ENCODE data around the gene FNBP1.
"Not testable (repeated sequence)": the region's sequence is repeated elsewhere in the genome, so short reads cannot be mapped to it uniquely, and the experiment has no call there.

The FNBP1 gene

GRCh38 chr9:129910628-129911567 lies 132.1 kb downstream of the FNBP1 start:
- peak; percentile 60 for DNase-seq

- no peak for DNase-seq
These were observed 133.1 kb downstream of the FNBP1 start for GRCh38 chr9:129909851-129910250.

GRCh38 chr9:129908906-129909305 lies 134.1 kb downstream of the FNBP1 start:
- DNase-seq: no peak

GRCh38 chr9:129907201-129907600 lies 135.8 kb downstream of the FNBP1 start:
- DNase-seq: no peak

GRCh38 chr9:129906298-129906697 lies 136.7 kb downstream of the FNBP1 start:
- DNase-seq: no peak

GRCh38 chr9:129904734-129905133 lies 138.3 kb downstream of the FNBP1 start:
- DNase-seq: no peak

GRCh38 chr9:129902740-129903134 lies 140.3 kb downstream of the FNBP1 start:
- DNase-seq: no peak

- DNase-seq: no peak
These were observed 140.8 kb downstream of the FNBP1 start for GRCh38 chr9:129901993-129902739.

- DNase-seq: peak; percentile 81
These were observed 142.5 kb downstream of the FNBP1 start for GRCh38 chr9:129900263-129901027.

GRCh38 chr9:129899620-129900019 lies 143.4 kb downstream of the FNBP1 start:
- no peak for DNase-seq

GRCh38 chr9:129898185-129898584 lies 144.8 kb downstream of the FNBP1 start:
- peak; percentile 20 for DNase-seq

GRCh38 chr9:129897263-129897662 lies 145.7 kb downstream of the FNBP1 start:
- no peak for DNase-seq

- no peak for DNase-seq
These were observed 147.4 kb downstream of the FNBP1 start for GRCh38 chr9:129895376-129896268.

GRCh38 chr9:129894120-129894823 lies 148.7 kb downstream of the FNBP1 start:
- no peak for DNase-seq

GRCh38 chr9:129891569-129891968 lies 151.4 kb downstream of the FNBP1 start:
- DNase-seq: no peak

- not testable (repeated sequence) for DNase-seq
These were observed 152.2 kb downstream of the FNBP1 start for GRCh38 chr9:129890718-129891299.

GRCh38 chr9:129889941-129890717 lies 152.9 kb downstream of the FNBP1 start:
- peak; percentile 89 for DNase-seq

GRCh38 chr9:129889122-129889940 lies 153.7 kb downstream of the FNBP1 start:
- DNase-seq: peak; percentile 62

All from MV-4-11 (cell line).